Sciatic nerve (tissue), 2 donors: ENCODE results near the gene SEC31B. TPM values are rescaled to one million over a fixed set of nuclear protein-coding genes. Genes with fewer than 3 reads are reported as not detected.
A peak's percentile ranks its signal among the peaks of the same experiment; 100 is the strongest.

Experiments used
- ATAC-seq: fragments of 200-7000 bp; cut with Tn5 transposase; one replicate; pipeline ENCODE4 v1.9.1; 2020; ENCODE audit warnings: mild to moderate bottlenecking, moderate library complexity
- DNase-seq: peaks from one replicate; pipeline ENCODE4 v3.0.0-alpha.2; 2020; ENCODE audit warnings: low spot score
- intact Hi-C: fragments of 100-400 bp; cut with DNase I; formaldehyde crosslinking; loops from one replicate; pipeline ENCODE4 v1.14.2; 2022
- total RNA-seq: library from RNA; stranded (reverse); fragmentation: NEBNext Ultra II Directional; extraction: Animal tissue kit (Norgen Biotek cat#: 25700); gene quantifications from one replicate; pipeline ENCODE4 v1.2.1, GENCODE V29; 2021
- donor health status: DM: no; HTN: no; CAD: no.
- donor health status: DM: no; HTN: no; CAD: no.

The SEC31B gene
- total RNA-seq, 1 donor from 2014 or later, result 20.6 TPM

GRCh38 chr10:100470367-100470766, 49.3 kb downstream of the SEC31B start:
- no peak for DNase-seq
- ATAC-seq, result no peak
- intact Hi-C loops, result no loop called here

GRCh38 chr10:100469756-100470155, 49.9 kb downstream of the SEC31B start:
- no peak for DNase-seq
- intact Hi-C loops, result no loop called here

GRCh38 chr10:100468978-100469377, 50.7 kb downstream of the SEC31B start:
- ATAC-seq, result no peak
- intact Hi-C loops, result no loop called here
- DNase-seq, result no peak

More at GRCh38 chr10:100469756-100470155, 49.9 kb downstream of the SEC31B start:
- no peak for ATAC-seq

GRCh38 chr10:100468322-100468721, 51.3 kb downstream of the SEC31B start:
- DNase-seq, result no peak
- no peak for ATAC-seq
- intact Hi-C loops, result no loop called here

GRCh38 chr10:100462709-100463108, 57.0 kb downstream of the SEC31B start, which contains the start of gene WNT8B:
Gene WNT8B, plus strand, starts transcription at chr10:100463009. Its CDS starts 160 bp downstream, at chr10:100463169.
- intact Hi-C loops, result no loop called here
- no peak for ATAC-seq
- no peak for DNase-seq

GRCh38 chr10:100448951-100449350, 70.7 kb downstream of the SEC31B start:
- peak; percentile 39 for ATAC-seq
- no peak for DNase-seq
- intact Hi-C loops, result no loop called here

- DNase-seq (no peak), ATAC-seq (no peak)
- intact Hi-C loops, result no loop called here
Observed at GRCh38 chr10:100447663-100448062, 72.0 kb downstream of the SEC31B start.

- DNase-seq, result no peak
- intact Hi-C loops, result no loop called here
- no peak for ATAC-seq
Observed at GRCh38 chr10:100446130-100446761, 73.4 kb downstream of the SEC31B start.

GRCh38 chr10:100442548-100442947, 77.1 kb downstream of the SEC31B start:
- DNase-seq (no peak), ATAC-seq (no peak)
- intact Hi-C loops, result no loop called here

GRCh38 chr10:100438674-100439315, 80.9 kb downstream of the SEC31B start:
- intact Hi-C loops, result loop anchor here (10.0 kb wide), 1 partner anchor 76 kb away; the partner anchor contains the start of gene SEC31B
- ATAC-seq (no peak), DNase-seq (no peak)

Other genes with a start within 250 kb of the SEC31B start
- 31.3 TPM for gene BLOC1S2, start 233.2 kb downstream of the SEC31B start, total RNA-seq
- not detected for gene PKD2L1, start 189.6 kb downstream of the SEC31B start, total RNA-seq
- gene SCD, start 172.6 kb downstream of the SEC31B start, total RNA-seq, result 300 TPM
- gene WNT8B, start 56.9 kb downstream of the SEC31B start, total RNA-seq, result not detected
- gene NDUFB8, start 10.0 kb upstream of the SEC31B start, total RNA-seq, result 123 TPM
- 34.2 TPM for gene HIF1AN, start 16.1 kb upstream of the SEC31B start, total RNA-seq
- gene PAX2, start 225.7 kb upstream of the SEC31B start, total RNA-seq, result not detected